Umbilical cord (tissue), 2 donors: ENCODE results near the gene IRAK2. TPM values are rescaled to one million over a fixed set of nuclear protein-coding genes. Genes with fewer than 3 reads are reported as not detected.

ENCODE experiments used
- DNase-seq: peaks from one replicate; pipeline ENCODE4 v3.0.0-alpha.2; 2015; ENCODE audit warnings: low spot score
- total RNA-seq: library from RNA; depleted of rRNA; stranded (reverse); fragments of >200 nt; gene quantifications from one replicate; pipeline ENCODE4 v1.2.3, GENCODE V29; 2014; ENCODE audit warnings: low replicate concordance; ENCODE audit not compliant: insufficient read depth

The IRAK2 gene
- total RNA-seq, 1 donor from 2014 or later: 2.9 TPM

DNA sequence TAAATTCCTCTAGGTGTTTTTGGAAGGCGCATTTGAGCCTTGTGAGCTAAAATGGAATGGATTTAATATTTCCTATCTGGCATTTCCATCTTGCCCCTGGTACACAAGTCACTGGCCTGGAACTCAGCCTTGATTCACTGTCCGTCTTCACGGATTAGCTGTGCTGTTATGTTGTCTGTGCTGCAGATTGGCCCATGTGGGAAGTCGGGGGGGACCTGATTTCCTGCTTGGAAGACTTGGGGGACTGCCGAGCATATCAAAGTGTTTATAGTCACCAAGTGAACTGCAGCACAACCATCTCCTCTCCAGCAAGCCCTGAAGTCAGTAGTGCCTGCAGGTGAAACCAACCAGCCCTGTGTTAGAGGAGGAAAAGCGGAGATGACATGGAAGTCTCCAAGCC lies 115.9 kb downstream of the IRAK2 start:
- no peak for DNase-seq

DNA sequence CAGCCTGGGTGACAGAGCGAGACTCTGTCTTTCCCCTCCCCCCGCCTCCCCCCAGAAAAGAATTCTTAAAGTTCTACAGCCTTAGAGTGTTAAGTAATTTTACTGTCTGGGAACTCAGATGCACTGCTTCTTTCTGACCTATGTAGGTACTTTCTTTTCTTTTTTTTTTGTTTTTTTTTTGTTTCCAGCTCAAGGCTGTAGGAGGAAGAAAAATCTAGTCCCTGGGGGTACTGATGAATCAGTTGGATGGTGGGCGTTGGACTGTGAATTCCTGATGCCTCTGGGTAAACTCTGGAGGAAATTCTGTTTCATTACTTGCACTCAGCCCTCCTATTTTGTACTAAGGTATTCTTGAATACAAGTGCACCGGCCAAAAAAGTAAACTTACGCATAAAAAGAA lies 117.2 kb downstream of the IRAK2 start:
- no peak for DNase-seq

DNA sequence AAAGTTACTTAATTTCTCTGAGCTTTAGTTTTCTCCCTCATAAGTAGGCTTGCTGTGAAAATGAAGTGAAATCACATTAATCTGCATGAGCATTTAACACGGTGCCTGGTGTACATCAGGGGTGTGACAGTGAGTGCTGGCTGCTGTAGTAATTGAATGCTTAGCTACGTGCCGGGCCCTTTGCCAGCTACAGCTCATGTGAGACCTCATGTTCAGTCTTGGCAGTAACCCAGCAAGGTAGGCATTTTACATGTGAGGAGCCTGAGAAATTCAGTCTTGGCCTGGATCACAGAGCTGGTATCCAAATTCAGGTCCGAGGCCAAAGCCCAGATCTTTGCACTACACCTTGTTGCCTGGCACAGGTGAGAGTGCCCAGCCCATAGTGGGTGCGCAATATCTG lies 118.9 kb downstream of the IRAK2 start:
- DNase-seq: no peak

DNA sequence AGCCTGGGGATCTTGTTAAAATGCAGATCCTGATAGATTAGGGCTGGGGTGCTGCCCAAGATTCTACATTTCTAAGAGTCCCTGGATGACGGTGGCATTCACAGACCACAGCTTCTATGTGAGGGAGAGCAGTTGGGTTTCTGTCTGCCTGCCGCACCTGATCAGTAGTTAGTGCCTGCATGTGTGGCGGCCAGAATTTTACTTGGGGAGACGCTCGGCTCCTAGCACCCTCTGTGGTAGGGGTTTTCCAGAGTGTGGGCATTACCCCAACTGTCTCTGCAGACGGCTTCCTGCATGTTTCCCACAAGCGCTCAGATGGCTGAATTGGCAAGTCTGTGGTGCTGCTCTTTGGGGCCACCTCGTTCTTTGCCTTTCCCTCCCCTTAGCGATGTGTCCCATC lies 119.8 kb downstream of the IRAK2 start:
- no peak for DNase-seq

DNA sequence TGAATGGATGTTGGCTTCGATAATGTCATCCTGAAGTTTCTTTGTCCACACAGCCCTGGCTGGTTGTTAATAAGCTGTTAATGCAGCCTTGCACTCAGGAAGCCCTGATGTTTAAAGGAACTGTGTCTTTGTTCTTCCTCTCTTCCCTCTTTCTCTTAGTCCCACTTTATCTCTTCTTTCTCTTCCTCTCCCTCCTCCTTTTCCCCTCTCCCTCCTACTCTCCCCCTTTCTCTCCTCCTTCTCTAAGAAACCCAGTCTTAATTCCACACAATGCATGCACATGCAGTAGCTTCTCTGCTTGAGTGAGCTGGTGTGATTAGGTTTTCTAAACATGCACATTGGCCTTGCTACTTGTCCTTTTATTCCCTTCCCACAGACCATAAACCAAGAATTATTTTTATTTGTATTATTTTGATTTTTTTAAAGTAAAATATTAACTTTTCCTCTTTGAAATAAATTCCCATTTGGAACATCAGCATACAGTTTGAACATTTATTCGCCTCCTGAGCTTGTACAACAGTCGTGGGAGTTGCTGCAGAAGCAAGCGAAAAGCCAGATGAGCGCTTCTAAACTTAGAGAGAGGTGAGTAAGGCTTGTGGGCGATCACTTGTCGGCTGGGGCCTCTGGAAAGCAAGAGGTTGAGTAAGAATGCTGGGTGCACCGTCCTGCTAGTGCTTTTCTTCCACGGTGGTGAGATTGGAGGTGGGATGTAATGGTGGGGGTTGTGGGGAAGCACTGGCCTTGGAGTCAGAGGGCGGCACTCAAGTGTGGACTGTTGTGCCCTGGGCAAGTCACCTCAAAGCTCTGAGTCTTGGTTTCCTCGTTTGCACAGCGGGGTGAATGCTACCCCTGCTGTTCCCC lies 120.8 kb downstream of the IRAK2 start:
- no peak for DNase-seq

DNA sequence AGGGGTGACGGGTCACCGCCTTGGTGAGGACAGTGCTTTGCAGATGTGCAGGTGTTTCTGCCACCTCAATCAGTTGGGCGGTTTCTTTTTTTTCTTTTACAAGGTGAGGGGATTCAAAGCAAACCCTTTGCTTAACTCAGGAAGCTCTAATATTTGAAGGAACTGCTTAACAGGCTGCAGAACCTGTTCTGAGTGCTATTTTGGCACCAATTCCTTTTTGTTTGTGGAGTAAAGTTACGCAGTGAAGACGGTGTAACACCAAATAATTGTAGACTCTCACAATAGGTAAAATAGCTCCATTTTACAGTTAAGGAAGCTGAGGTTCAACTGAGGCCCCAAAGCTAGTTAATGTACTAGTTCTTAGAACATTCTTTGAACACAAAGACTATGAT lies 121.4 kb downstream of the IRAK2 start:
- DNase-seq: no peak

DNA sequence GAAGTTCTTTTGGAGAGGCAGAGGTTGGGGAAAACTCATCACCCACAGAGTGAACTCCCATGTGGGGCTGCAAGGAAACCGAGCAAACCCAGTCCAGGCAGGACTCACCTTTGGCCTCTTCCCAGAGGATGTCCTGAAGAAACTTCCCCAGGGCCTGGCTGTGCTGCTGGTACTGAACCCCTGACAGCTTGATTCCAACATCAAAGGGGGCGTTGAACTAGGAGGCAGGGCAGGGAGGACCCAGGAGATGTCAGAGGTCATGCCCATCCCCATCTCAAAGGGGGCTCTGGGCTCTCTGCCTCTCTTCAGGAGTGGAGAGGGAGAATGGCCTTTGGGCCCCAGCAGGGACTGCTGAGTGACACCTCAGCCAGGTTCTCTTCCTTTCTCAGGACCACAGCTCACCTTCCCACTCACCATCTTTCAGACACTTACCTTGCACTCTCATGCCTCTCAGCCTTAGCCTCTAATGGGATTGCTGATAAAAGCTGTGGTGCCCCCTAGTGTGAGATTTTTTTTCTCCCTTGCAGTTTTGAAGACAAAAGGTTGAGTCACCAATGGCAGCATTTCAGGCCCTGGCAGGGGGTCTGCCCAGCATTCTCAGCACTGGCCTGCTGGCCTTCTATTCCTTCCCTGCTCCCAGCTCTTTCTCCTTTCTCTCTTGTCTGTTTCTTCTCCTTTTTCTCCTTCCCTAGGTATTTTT lies 122.0 kb downstream of the IRAK2 start:
- peak; percentile 33 for DNase-seq

DNA sequence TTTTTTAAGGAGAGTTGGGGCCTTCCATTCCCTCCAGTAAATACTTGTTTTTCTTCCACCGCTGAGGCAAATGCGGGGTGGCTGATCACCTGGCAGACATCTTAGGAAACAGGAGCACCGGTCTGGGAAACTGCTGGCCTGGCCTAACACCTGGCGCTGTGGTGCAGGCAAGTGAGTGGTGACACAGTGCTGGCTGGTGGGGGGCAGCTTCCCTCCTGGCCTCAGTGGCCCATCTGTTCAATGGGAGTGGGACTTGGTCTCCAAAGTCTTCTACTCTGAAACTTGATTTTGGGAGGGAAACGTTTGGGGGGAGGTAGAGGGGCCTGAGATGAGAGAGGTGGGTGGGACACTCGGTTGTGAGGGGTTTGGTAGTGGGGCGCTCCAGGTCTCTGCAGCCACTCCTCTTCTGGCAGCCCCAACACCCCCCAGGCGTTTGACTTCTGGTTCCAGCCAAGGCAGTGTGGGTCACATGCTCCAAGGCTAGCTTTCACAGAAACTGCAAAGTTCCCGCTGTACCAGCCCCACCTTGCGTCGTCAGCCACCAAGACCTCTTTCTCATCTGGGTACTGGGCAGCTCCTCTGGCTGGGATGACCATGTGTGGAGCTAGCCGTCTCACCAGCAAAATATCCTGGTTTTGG lies 123.3 kb downstream of the IRAK2 start:
- DNase-seq: no peak

DNA sequence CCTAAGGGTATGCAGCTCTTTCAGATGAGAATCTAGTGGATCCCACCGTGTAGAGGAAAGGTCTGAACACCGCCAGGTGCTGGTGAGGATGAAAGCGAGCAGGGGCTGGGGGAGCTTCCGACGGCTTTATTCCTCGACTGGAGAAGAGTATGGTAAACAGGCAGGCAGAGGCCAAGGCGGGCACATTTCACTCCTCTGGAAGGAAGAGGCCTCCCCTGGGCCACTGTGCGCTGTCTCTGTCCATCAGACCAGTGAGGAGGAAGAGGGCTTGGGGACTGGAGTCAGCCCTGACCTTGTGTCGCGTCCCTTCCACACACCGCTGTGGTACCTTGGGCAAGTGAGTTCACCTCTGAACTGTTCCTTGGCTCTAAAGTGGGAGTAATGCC lies 123.8 kb downstream of the IRAK2 start:
- no peak for DNase-seq

DNA sequence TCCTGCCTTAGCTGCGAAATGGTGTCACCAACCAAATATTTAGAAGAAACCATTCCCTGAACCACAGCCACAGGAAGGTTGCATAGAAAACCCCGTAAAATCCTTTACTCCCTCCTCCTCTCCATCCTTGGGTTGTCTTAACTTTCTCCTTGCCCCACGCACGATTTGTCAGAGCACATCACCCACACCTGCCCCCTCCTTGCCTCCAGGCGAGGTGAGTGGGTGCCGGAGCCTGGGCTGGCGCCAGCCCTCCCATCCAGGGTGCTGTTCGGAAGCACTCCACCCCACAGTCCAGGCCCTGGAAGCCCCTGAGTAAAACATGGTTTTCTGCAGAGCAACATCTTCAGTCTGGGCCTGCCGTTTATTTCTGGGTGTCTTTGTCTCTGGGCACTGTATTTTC lies 124.4 kb downstream of the IRAK2 start:
- no peak for DNase-seq

DNA sequence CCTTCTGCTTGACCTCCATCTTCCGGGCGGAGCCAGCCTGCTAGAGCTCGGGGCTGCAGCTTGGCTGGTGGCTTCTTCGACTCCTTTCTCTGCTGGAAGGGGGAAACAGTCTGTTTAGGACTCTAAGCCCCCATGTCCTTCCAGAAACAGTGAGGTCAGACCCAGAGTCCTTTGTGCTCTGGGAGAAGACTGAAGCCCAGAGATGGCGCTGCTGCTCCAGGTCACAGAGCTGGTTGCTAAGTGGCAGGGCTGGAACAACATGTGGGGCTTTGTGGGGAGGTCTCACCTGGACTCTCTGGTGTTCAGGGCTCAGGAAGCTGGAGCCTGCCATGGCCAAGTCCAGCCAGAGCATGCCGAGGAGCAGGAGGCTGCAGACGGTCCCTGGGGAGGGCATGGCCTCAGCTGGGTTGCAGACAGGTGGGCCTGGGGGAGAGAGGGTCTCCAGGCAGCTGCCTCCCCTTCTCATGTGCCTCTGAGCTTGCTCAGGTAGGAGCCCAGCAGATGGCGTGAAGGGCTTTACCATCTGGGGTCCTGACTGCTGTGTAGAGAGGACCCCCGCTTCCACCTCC lies 125.2 kb downstream of the IRAK2 start:
- no peak for DNase-seq

DNA sequence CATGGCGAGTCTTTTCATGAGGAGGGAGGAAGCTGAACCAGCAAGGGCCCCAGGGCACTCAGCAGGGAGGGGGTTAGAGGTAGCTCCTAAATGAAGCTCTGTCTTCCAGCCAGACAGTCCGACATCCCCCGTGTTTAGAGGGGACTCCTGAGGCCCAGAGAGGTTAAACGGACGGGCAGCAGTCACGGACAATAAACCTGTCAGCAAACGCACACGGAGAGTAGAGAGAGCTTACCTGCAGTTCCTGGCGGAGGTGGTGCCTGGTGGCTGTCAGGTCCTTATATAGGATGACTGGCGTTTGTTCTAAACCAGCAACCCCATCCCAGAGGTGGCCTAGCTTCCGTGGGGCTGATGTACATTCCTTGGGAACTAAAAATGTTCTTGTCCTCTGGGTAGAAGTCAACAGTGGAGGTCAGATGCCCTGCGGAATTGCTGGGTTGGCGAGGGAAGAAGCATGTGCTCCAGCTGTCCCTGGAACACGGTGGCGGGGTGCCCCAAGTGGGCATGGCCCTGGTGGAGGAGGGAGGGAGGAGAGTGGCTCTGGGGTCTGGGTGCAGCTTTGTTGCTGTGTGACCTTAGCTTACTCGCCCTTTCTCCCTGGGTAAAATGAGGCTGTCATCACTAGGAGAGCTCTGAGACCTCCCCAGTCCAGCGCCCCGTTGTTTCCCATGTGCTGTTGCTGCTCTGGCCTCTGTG lies 125.9 kb downstream of the IRAK2 start:
- DNase-seq: no peak

DNA sequence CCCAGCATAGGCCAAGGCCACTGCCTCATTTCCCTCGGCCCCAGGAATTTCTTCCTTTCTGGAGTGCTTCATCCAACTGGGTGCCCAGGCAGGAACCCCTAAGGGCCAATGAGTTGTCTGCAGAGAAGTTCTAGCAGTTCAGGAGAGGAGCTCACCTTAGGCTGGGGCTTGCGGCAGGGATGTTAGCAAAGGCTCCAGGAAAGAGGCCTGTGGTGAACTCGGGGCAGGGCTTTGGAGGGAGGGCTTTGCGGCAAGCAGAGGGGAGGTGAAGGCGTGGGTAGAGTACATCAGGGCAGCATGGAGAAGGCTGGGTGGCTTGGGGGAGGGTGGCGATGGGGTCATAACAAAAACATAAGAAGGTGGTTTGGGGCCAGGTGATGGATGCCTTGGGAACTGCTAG lies 126.9 kb downstream of the IRAK2 start:
- DNase-seq: no peak

DNA sequence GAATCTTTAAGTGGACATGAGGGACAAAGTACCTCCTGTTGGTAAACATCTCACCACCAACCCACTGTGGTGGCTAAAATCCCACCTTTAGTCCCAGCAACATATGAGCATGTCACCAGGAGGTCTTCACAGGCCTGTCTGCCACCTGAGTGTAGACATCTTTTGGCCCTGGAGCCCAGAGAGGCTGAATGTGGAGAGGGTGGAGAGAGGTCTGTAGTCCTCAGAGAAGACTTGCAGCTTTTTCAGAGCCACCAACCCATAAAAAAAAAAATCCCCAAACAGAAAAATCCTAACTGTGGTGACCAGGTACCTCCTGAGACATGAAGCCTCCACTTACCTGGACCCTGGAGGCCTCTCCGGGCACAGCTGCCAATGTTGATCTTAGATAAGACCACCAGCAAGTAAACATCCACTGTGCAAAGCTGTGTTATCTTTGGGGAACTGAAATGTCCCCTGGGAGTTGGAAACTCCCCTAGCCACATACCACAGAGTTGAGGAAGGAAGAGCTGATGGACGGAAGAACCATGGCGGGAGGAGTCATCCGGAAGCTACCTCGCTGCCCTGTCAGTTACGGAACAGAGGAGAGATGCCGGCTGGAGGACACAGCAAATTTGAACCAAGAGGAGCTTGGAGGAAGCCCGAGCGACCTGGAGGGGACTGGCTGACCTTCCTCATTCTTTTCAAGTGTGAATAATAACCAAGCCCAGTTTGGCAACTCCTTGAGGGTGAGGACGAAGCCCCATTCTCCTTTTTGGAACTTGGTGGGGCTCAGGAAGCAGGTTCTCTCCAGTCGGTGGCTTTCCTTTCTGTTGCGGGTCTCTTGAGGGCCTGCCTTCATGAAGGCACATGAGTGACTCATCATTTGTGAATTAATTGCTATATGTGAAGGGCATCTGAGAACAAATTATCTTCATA lies 128.0 kb downstream of the IRAK2 start, which contains the start of gene GHRL:
Gene GHRL (minus strand): TSS at position 443 of the 915 bp plus-strand sequence. CDS start 2,767 bp downstream, outside the sequence.
- DNase-seq: no peak

Other genes starting within 250 kb of the IRAK2 start
- 39.2 TPM for gene IL17RC, start 247.8 kb upstream of the IRAK2 start, total RNA-seq
- gene CRELD1, start 231.1 kb upstream of the IRAK2 start, total RNA-seq: 31.5 TPM
- 0.24 TPM for gene PRRT3, start 212.5 kb upstream of the IRAK2 start, total RNA-seq
- gene EMC3, start 178.1 kb upstream of the IRAK2 start, total RNA-seq: 35.2 TPM
- 2.6 TPM for gene FANCD2, start 138.5 kb upstream of the IRAK2 start, total RNA-seq
- 1.7 TPM for gene FANCD2OS, start 56.7 kb upstream of the IRAK2 start, total RNA-seq
- 115 TPM for gene BRK1, start 49.2 kb upstream of the IRAK2 start, total RNA-seq
- 58.5 TPM for gene VHL, start 23.1 kb upstream of the IRAK2 start, total RNA-seq
- 12.5 TPM for gene TATDN2, start 83.5 kb downstream of the IRAK2 start, total RNA-seq
- not detected for gene GHRL, start 128.0 kb downstream of the IRAK2 start, total RNA-seq
- gene SEC13, start 156.2 kb downstream of the IRAK2 start, total RNA-seq: 152 TPM